ENCODE measurements around the gene TNPO1.

DNA sequence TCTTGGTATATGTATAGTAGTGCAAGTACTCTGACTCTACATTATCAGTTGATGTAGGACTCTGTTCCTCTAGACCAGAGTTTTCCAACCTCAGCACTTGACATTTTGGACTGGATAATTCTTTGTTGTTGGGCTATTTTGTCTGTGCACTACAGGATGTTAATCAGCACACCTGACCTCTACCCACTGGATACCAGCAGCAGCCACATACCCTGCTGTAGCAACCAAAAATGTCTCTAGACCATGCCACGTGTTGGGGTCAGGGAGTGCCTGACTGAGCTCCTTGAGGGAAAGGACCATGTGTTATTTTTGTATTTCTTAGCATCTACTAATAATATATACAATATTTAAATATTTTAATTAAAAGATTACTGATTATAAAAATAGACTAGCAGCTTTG lies 42.7 kb downstream of the TNPO1 start:
- TF ChIP-seq POLR2A (IDR thresholded peaks at IDR 0.05; ENCODE audit: low read depth, low read length) = no peak
- no peak for TF ChIP-seq POLR2AphosphoS5 (IDR thresholded peaks at IDR 0.05; ENCODE audit: low read depth, low read length)

All from GM12892 (cell line).